DOHH2 (cell line): ENCODE data around the gene STX16.

Experiments
- EZH2phosphoT487 ChIP-seq: fragments of 200-600 bp; sonication (generic); IDR thresholded peaks from 2 replicates; pipeline ENCODE4 v1.6.1; 2017; ENCODE audit warnings: borderline replicate concordance, mild to moderate bottlenecking, antibody characterized with exemption, low read length, moderate library complexity, mixed read lengths
- TF ChIP-seq, protein P1 (sequence below): fragments of 200-600 bp; sonication (generic); IDR thresholded peaks from one replicate; pipeline ENCODE4 v1.5.1; 2014; ENCODE audit warnings: antibody characterized with exemption, mild to moderate bottlenecking, low read depth, low read length; ENCODE audit not compliant: poor library complexity, severe bottlenecking

DNA sequence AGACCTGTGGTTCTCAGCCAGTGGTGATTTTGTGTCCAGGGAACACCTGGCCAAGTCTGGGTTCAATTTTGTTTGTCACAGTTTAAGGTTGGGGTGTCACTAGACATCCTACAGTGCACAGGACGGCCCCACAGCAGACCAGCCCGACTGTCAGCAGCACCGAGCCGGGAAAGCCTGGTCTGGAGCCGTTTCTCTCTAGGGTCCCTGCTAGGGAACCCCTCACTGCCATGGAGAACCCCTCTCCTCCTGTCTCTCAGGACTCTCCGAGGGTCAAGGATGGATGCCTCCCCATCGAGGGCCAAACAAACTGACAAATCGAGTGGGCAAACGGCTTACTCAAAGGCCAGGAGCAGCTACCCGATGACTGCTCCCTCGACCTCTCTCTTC, 15.8 kb upstream of the STX16 start:
- no peak for TF ChIP-seq EZH2phosphoT487
- TF ChIP-seq, protein P1, sequence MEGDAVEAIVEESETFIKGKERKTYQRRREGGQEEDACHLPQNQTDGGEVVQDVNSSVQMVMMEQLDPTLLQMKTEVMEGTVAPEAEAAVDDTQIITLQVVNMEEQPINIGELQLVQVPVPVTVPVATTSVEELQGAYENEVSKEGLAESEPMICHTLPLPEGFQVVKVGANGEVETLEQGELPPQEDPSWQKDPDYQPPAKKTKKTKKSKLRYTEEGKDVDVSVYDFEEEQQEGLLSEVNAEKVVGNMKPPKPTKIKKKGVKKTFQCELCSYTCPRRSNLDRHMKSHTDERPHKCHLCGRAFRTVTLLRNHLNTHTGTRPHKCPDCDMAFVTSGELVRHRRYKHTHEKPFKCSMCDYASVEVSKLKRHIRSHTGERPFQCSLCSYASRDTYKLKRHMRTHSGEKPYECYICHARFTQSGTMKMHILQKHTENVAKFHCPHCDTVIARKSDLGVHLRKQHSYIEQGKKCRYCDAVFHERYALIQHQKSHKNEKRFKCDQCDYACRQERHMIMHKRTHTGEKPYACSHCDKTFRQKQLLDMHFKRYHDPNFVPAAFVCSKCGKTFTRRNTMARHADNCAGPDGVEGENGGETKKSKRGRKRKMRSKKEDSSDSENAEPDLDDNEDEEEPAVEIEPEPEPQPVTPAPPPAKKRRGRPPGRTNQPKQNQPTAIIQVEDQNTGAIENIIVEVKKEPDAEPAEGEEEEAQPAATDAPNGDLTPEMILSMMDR: no peak
